Duodenal mucosa (tissue), 2 donors: Measurements from ENCODE around the gene RASSF10.

Experiments
- H3K27ac ChIP-seq: one replicate; pipeline ENCODE4 v1.7.0; 2013; ENCODE audit warnings: low read depth, low read length
- H3K27me3 ChIP-seq, 2 donors: one replicate each; pipeline ENCODE4 v1.7.0; 2013; ENCODE audit warnings: low read length in 2 of 2, control low read depth in 1 of 2; ENCODE audit not compliant: insufficient read depth in 2 of 2, control insufficient read depth in 1 of 2
- H3K36me3 ChIP-seq, 2 donors: one replicate each; pipeline ENCODE4 v1.7.0; 2013; ENCODE audit warnings: low read length in 2 of 2, control low read depth in 1 of 2; ENCODE audit not compliant: insufficient read depth in 2 of 2, control insufficient read depth in 1 of 2
- H3K4me1 ChIP-seq, 2 donors: one replicate each; pipeline ENCODE4 v1.7.0; 2013; ENCODE audit warnings: low read length in 2 of 2, control low read depth in 1 of 2; ENCODE audit not compliant: insufficient read depth in 2 of 2, control insufficient read depth in 1 of 2
- H3K4me3 ChIP-seq, 2 donors: one replicate each; pipeline ENCODE4 v1.7.0; 2013; ENCODE audit warnings: low read length in 2 of 2, low read depth in 1 of 2
- H3K9ac ChIP-seq, 2 donors: one replicate each; pipeline ENCODE4 v1.7.0; 2013; ENCODE audit warnings: low read length in 2 of 2, low read depth in 1 of 2
- H3K9me3 ChIP-seq, 2 donors: one replicate each; pipeline ENCODE4 v1.7.0; 2013; ENCODE audit warnings: low read length in 2 of 2, control low read depth in 1 of 2; ENCODE audit not compliant: control insufficient read depth in 1 of 2

Gene RASSF10

GRCh38 chr11:12973528-12974181, 35.5 kb upstream of the RASSF10 start:
- H3K9me3 ChIP-seq: no peaks in the 10 kb centered on the region
- H3K27me3 ChIP-seq: no peaks in the 10 kb centered on the region
- H3K36me3 ChIP-seq: no peaks in the 10 kb centered on the region
- H3K4me3 ChIP-seq: no peak overlapping the region
- peaks cover 0 to 5% of the 10 kb centered on the region in 2 donors for H3K4me1 ChIP-seq
- no peak overlapping the region for H3K27ac ChIP-seq
- H3K9ac ChIP-seq: no peak overlapping the region

- no peaks in the 10 kb centered on the region for H3K36me3 ChIP-seq
- H3K27me3 ChIP-seq: no peaks in the 10 kb centered on the region
- no peak overlapping the region for H3K9ac ChIP-seq
- H3K4me3 ChIP-seq: no peak overlapping the region
- peaks cover 0 to 5% of the 10 kb centered on the region in 2 donors for H3K4me1 ChIP-seq
- no peaks in the 10 kb centered on the region for H3K9me3 ChIP-seq
- H3K27ac ChIP-seq: no peak overlapping the region
Observed at GRCh38 chr11:12975195-12975594, 33.9 kb upstream of the RASSF10 start.

GRCh38 chr11:12979928-12980689, 29.0 kb upstream of the RASSF10 start:
- no peaks in the 10 kb centered on the region for H3K36me3 ChIP-seq
- no peak overlapping the region for H3K4me3 ChIP-seq
- no peak overlapping the region for H3K9ac ChIP-seq
- no peaks in the 10 kb centered on the region for H3K27me3 ChIP-seq
- no peaks in the 10 kb centered on the region for H3K9me3 ChIP-seq
- H3K4me1 ChIP-seq: peaks cover 0 to 1% of the 10 kb centered on the region in 2 donors
- H3K27ac ChIP-seq: no peak overlapping the region

- Histone ChIP-seq H3K27ac (no peak overlapping the region), H3K4me1 (no peaks in the 10 kb centered on the region), H3K4me3 (no peak overlapping the region)
Observed at GRCh38 chr11:12981676-12982522, 27.2 kb upstream of the RASSF10 start.

DNA sequence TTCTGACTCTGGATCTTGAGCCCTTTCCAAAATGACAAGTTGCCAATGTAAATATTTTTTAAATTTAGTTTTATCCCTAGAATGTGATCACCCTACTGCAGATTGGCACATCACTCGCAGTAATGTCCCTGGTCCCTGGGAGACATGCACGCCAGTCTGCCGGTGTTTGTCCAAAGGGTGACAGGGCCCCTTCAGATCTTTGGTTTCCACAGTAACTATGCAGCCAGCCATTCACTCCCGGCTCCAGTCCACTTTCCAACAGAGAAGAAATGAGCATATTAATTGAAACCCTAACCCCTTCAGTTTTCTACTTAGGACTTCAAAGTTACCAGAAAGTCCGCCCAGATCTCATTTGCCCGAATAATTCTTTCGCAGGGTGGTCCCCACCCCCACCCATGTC, 25.8 kb upstream of the RASSF10 start:
- H3K27me3 ChIP-seq: no peaks in the 10 kb centered on the region
- H3K4me1 ChIP-seq: no peaks in the 10 kb centered on the region
- no peak overlapping the region for H3K27ac ChIP-seq
- no peaks in the 10 kb centered on the region for H3K36me3 ChIP-seq
- H3K4me3 ChIP-seq: no peak overlapping the region
- H3K9me3 ChIP-seq: no peaks in the 10 kb centered on the region
- no peak overlapping the region for H3K9ac ChIP-seq

More at GRCh38 chr11:12981676-12982522, 27.2 kb upstream of the RASSF10 start:
- H3K27me3 ChIP-seq: no peaks in the 10 kb centered on the region
- no peaks in the 10 kb centered on the region for H3K36me3 ChIP-seq
- no peak overlapping the region for H3K9ac ChIP-seq
- no peaks in the 10 kb centered on the region for H3K9me3 ChIP-seq

DNA sequence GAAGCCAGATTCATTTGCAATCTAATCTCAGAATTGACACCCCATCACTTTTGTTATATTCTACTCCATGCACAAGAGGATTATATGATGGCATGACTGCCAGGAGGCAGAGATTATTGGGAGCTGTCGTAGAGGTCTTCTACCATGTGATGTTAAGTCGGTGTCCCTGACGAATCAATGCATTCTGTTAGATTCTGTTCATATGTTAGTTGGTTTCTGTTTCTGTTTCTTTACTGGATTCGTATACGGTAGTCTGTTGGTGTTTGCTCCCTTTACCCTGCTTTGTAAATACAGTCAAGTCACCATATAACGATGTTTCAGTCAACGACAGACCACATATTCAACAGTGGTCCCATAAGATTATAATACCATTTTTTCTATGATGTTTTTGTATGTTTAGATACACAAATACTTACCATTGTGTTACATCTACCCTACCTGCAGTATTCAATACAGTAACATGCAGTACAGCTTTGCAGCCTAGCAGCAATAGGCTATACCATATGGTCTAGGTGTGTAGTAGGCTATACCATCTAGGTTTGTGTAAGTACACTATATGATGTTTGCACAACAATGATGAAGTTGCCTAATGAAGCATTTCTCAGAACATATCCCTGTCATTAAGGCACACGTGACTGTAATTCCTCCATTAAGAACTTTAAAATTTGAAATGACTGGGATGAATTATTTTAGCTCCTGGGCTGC, 22.8 kb upstream of the RASSF10 start:
- Histone ChIP-seq H3K9me3 (no peaks in the 10 kb centered on the region), H3K27ac (no peak overlapping the region), H3K4me3 (peak overlapping the region; percentile 41 to 61), H3K36me3 (no peaks in the 10 kb centered on the region), H3K9ac (no peak overlapping the region), H3K4me1 (no peaks in the 10 kb centered on the region), H3K27me3 (no peaks in the 10 kb centered on the region)

DNA sequence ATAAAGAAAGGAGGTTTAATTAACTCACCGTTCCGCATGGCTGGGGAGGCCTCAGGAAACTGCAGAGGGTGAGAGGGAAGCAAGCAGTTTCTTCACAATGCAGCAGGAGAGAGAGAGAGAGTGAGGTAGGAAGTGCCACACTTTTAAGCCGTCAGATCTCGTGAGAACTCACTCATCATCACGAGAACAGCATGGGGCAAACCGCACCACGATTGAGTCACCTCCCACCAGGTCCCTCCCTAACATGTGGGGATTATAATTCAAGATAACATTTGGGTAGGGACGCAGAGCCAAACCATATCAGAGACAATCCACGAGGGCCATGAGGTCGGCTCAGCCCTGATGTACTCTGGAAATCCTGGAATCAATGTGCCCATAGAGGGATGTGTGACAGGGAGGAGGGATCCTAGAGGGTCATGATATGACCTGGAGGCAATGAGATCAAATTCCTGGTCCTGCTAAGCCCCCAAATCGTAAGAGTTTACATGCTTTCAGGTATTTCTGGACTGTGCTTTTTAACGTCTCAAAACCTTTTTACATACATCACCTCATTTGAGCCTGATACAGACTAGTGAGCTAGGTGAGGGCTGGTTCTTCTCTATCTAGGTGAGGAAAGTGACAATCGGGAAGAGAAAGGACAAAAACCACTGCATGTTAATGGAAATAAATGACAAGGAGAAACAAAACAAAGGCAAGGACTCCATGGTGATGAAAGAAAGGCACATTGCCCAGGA, 19.5 kb upstream of the RASSF10 start:
- no peak overlapping the region for H3K4me3 ChIP-seq
- no peaks in the 10 kb centered on the region for H3K27me3 ChIP-seq
- no peaks in the 10 kb centered on the region for H3K4me1 ChIP-seq
- no peak overlapping the region for H3K27ac ChIP-seq
- H3K36me3 ChIP-seq: no peaks in the 10 kb centered on the region
- no peaks in the 10 kb centered on the region for H3K9me3 ChIP-seq
- H3K9ac ChIP-seq: no peak overlapping the region

DNA sequence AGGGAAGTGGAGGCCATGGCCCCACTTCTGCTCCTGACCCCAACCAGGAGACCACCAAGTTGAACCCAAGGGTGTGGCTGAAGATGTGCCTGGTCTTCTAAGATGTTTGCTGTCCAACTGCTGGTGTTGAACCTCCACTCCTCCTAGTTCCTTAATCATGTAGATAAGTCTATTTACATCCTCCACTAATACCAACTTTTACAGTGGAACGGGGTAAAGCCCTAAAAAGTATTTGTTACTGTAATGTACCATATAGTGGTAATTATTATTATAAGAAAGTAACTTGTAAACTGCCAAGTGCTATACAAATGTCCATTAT, 19.0 kb upstream of the RASSF10 start:
- Histone ChIP-seq H3K27ac (no peak overlapping the region), H3K9me3 (no peaks in the 10 kb centered on the region), H3K4me1 (no peaks in the 10 kb centered on the region), H3K36me3 (no peaks in the 10 kb centered on the region), H3K9ac (no peak overlapping the region), H3K4me3 (no peak overlapping the region), H3K27me3 (no peaks in the 10 kb centered on the region)

DNA sequence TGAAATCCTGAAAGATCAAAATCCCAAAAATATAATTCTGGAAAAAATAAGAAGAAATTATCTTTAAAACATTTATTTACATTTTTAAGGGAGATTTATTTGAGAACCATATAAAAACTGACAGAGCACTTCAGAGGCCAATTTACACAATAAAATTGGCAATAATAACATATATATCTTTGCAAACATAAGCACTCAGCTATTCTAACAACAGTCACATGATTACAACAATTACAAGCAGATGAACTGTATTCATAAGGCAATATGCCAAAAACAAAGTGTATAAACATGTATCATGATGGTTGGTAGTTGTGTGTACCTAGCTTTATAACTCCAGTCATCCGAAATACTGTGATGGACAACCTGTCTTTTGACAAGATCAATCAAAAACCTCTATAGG, 17.7 kb upstream of the RASSF10 start:
- Histone ChIP-seq H3K27ac (no peak overlapping the region), H3K4me3 (no peak overlapping the region), H3K4me1 (no peaks in the 10 kb centered on the region), H3K9ac (no peak overlapping the region), H3K9me3 (no peaks in the 10 kb centered on the region), H3K36me3 (no peaks in the 10 kb centered on the region), H3K27me3 (no peaks in the 10 kb centered on the region)
